HUES48 (cell line): ENCODE data around the gene ADAMTS14.
"Not testable (repeated sequence)": the region's sequence is repeated elsewhere in the genome, so short reads cannot be mapped to it uniquely, and the experiment has no call there.

Source experiments
- H3K27ac ChIP-seq: one replicate; pipeline ENCODE4 v1.7.0; 2013; ENCODE audit warnings: low read depth, low read length, inconsistent platforms
- H3K27me3 ChIP-seq: 2 replicates; pipeline ENCODE4 v1.6.1; 2013; ENCODE audit warnings: mild to moderate bottlenecking, low read length; ENCODE audit not compliant: control insufficient read depth, insufficient read depth
- H3K36me3 ChIP-seq: 2 replicates; pipeline ENCODE4 v1.6.1; 2013; ENCODE audit warnings: low read length; ENCODE audit not compliant: control insufficient read depth, insufficient read depth
- H3K4me1 ChIP-seq: 2 replicates; pipeline ENCODE4 v1.6.1; 2013; ENCODE audit warnings: mild to moderate bottlenecking, low read length; ENCODE audit not compliant: control insufficient read depth, insufficient read depth
- H3K4me3 ChIP-seq: 2 replicates; pipeline ENCODE4 v1.5.1; 2013; ENCODE audit warnings: mild to moderate bottlenecking, low read depth, low read length
- H3K9ac ChIP-seq: 2 replicates; pipeline ENCODE4 v1.6.1; 2013; ENCODE audit warnings: mild to moderate bottlenecking, low read depth, low read length, moderate library complexity
- H3K9me3 ChIP-seq: 2 replicates; pipeline ENCODE4 v1.6.1; 2013; ENCODE audit warnings: low read length; ENCODE audit not compliant: control insufficient read depth, insufficient read depth

Gene ADAMTS14, protein sequence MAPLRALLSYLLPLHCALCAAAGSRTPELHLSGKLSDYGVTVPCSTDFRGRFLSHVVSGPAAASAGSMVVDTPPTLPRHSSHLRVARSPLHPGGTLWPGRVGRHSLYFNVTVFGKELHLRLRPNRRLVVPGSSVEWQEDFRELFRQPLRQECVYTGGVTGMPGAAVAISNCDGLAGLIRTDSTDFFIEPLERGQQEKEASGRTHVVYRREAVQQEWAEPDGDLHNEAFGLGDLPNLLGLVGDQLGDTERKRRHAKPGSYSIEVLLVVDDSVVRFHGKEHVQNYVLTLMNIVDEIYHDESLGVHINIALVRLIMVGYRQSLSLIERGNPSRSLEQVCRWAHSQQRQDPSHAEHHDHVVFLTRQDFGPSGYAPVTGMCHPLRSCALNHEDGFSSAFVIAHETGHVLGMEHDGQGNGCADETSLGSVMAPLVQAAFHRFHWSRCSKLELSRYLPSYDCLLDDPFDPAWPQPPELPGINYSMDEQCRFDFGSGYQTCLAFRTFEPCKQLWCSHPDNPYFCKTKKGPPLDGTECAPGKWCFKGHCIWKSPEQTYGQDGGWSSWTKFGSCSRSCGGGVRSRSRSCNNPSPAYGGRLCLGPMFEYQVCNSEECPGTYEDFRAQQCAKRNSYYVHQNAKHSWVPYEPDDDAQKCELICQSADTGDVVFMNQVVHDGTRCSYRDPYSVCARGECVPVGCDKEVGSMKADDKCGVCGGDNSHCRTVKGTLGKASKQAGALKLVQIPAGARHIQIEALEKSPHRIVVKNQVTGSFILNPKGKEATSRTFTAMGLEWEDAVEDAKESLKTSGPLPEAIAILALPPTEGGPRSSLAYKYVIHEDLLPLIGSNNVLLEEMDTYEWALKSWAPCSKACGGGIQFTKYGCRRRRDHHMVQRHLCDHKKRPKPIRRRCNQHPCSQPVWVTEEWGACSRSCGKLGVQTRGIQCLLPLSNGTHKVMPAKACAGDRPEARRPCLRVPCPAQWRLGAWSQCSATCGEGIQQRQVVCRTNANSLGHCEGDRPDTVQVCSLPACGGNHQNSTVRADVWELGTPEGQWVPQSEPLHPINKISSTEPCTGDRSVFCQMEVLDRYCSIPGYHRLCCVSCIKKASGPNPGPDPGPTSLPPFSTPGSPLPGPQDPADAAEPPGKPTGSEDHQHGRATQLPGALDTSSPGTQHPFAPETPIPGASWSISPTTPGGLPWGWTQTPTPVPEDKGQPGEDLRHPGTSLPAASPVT

DNA sequence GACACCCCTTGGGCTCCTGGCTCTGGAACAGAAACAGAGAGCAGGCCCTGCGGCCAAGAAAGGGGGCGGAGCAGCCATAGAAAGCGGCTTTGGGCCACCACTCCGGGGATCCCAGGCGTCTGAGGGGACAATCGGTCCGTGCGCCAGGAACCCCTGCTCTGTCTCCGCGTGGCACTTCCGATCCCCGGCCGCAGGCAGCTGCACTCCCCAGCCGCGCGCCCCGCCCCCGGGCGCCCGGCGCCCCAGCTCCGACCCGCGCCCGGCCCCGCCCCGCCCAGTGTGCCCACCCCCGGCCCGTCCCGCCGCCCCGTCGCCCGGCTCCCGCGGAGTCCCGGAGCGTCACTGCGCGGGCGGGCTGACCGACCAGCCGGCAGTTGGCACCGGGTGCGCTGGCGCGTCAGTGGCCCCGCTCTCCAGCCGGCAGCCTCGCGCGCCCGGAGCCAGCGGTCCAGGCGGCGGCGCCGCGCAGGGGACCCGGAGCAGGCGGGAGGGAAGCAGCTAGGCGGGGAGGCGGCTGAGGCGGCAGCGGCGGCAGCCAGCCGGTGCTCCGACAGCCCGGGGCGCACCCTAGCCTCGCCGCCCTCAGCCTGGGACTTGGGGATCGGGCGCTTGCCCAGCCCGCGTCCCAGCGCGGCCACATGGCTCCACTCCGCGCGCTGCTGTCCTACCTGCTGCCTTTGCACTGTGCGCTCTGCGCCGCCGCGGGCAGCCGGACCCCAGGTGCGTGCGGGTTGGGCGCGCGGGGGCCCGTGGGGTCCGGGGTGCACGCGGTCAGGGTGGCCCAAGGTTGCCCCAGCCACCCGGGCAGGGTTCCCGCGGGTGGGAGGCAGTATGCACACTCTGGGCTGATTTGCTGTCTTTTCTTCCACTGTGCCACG is at the start of gene ADAMTS14:
TSS of gene ADAMTS14 (plus strand) at position 342 of the 878 bp plus-strand sequence. CDS start at position 639, 297 bp downstream.
- Histone ChIP-seq H3K4me3 (peak within 1 kb of the TSS; percentile 56), H3K4me1 (peaks cover 8% of the 10 kb centered on the region; the same call in 1 of the 2 replicates), H3K27ac (no peak within 1 kb of the TSS), H3K27me3 (peaks cover 29% of the 10 kb centered on the region), H3K9ac (0 out of 2 replicates have a peak within 1 kb of the TSS, but pooled peaks have one; percentile 11), H3K36me3 (no peaks in the 10 kb centered on the region), H3K9me3 (peaks cover 10% of the 10 kb centered on the region; the same call in 1 of the 2 replicates)

DNA sequence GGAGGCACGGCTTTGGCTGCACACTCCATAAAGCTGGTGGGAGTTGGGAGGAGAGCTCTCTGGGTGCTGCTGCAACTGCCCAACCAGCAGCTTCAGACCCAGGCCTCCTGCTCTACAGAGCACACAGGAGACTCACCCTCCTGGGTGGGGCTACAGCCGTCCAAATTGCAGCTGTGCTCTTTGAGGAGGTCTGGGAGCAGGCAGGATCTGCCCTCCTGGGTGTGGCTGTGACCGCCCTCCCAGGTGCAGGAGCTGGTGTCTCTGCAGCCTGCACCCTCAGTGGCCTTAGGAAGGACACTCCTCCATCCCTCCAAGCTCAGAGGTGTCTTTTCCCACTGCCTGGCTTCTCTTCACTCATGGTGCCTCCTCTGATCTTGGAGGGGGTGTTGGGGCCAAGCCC is 49.8 kb upstream of the ADAMTS14 start:
- no peak overlapping the region for H3K4me3 ChIP-seq
- H3K36me3 ChIP-seq: no peaks in the 10 kb centered on the region
- peaks cover 32% of the 10 kb centered on the region for H3K4me1 ChIP-seq
- H3K9ac ChIP-seq: no peak overlapping the region
- no peak overlapping the region for H3K27ac ChIP-seq
- H3K9me3 ChIP-seq: peaks cover 36% of the 10 kb centered on the region
- H3K27me3 ChIP-seq: no peaks in the 10 kb centered on the region

DNA sequence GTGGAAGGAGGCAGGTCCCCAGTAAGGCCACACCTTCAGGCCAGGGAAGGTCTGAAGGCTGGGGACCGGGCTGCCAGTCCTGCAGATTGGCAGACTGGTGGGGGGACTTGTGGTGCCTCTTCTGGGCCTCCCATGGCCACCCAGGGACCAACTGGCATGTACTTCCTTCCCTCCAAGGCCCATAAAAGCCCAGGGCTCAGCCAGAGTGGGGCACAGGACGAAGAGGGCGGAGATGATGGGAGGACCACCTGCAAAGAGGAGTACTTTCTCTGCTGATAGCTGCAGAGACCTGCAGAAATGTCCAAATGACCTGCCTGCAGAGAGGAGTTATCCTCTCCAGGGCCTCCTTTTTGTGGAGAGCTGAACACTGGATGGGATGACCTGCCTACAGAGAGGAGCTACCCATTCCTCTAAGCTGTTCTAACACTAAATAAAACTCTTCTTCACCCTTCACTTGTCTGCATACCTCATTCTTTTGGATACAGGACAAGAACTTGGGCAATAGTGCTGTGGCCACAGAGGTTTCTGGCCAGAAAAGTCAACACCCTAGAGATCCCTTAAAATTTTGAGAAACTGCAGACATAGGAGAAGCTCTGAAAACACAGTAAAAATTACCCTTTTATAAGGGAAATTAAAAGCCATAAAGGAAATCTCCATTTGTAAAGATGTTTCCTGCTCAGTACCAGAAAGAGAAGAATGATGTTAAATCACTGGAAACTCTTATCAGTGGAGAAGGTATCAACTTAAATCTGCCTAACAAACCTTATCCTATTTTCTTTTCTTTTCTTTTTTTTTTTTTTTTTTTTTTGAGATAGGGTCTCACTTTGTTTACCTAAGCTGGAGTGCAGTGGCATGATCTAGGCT is 49.1 kb upstream of the ADAMTS14 start:
- H3K9me3 ChIP-seq: peaks cover 43% of the 10 kb centered on the region

DNA sequence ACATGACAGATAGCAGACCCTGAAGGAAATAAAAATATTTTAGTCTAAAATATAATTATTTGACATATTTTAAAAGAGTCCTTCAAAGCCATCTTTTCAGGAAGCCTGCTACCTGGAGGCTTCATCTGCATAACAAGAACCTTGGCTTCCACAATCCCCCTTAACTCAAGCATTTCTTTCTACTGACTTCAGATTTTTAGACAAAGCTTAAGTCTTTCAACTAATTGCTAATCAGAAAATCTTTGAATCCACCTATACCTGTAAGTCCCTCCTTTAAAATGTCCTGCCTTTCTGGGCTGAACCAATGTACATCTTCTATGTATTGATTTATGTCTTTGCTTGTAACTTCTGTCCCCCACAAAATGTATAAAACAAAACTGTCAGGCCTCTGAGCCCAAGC is 46.2 kb upstream of the ADAMTS14 start:
- Histone ChIP-seq H3K4me3 (no peak overlapping the region), H3K9ac (peak overlapping the region; percentile 49; the same call in 1 of the 2 replicates), H3K4me1 (peaks cover 32% of the 10 kb centered on the region), H3K27ac (peak overlapping the region; percentile 86), H3K27me3 (no peaks in the 10 kb centered on the region), H3K36me3 (no peaks in the 10 kb centered on the region), H3K9me3 (peaks cover 36% of the 10 kb centered on the region)

More for the DNA sequence above, 49.1 kb upstream of the ADAMTS14 start:
- H3K27ac ChIP-seq: peak overlapping the region; percentile 84
- H3K9ac ChIP-seq: no peak overlapping the region
- no peaks in the 10 kb centered on the region for H3K36me3 ChIP-seq
- peaks cover 32% of the 10 kb centered on the region for H3K4me1 ChIP-seq
- no peak overlapping the region for H3K4me3 ChIP-seq
- H3K27me3 ChIP-seq: no peaks in the 10 kb centered on the region

DNA sequence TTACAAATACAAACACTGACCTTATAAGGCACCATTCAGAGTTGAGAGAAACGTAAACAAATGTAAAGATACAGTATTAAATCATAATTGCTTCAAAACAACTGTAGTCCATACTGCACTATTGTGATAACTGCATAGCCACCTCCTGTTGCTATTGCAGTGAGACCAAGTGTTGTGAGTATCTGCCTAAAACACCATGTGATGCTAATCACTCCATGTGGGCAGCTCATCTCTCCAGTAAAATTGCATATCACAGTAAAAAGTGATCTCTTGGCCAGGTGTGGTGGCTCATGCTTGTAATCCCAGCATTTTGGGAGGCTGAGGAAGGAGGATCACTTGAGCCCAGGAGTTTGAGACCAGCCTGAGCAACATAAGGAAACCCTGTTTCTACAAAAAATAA is 43.0 kb upstream of the ADAMTS14 start:
- peaks cover 19% of the 10 kb centered on the region for H3K4me1 ChIP-seq
- H3K36me3 ChIP-seq: no peaks in the 10 kb centered on the region
- H3K9ac ChIP-seq: no peak overlapping the region
- no peaks in the 10 kb centered on the region for H3K27me3 ChIP-seq
- H3K4me3 ChIP-seq: no peak overlapping the region
- no peak overlapping the region for H3K27ac ChIP-seq
- H3K9me3 ChIP-seq: peaks cover 20% of the 10 kb centered on the region

DNA sequence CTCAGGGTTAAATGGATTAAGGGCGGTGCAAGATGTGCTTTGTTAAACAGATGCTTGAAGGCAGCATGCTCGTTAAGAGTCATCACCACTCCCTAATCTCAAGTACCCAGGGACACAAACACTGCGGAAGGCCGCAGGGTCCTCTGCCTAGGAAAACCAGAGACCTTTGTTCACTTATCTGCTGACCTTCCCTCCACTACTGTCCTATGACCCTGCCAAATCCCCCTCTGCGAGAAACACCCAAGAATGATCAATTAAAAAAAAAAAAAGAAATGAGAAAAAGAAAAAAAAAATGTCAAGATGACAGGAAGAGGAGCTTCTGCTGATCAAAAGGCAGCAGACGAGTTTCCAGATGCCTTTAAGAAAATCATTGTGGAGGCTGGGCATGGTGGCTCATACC is 40.6 kb upstream of the ADAMTS14 start:
- H3K4me1 ChIP-seq, H3K4me3 ChIP-seq, H3K9ac ChIP-seq, H3K36me3 ChIP-seq, H3K27ac ChIP-seq, H3K27me3 ChIP-seq: not testable (repeated sequence)
- H3K9me3 ChIP-seq: peaks cover 20% of the 10 kb centered on the region

DNA sequence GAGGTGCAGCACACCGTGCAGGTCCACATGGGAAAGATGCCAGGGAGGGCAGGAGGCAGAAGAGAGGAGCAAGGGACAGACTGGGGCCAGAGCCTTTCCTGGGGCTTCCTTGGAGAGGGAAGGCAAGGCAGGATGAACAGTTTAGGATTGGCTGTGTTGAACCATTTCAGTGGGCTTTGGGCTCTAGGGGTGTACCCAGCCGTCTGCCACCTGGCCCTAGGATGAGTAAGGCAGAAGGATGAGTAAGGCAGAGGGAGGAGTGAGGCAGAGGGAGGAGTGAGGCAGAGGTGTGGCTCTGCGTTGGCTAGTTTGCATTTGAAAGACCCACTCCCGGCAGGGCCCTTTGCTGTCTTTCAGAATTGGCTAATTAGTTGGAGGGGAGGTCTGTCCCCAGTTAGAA is 38.3 kb upstream of the ADAMTS14 start:
- Histone ChIP-seq H3K4me1 (no peaks in the 10 kb centered on the region), H3K9me3 (peaks cover 5% of the 10 kb centered on the region; the same call in 1 of the 2 replicates), H3K4me3 (no peak overlapping the region), H3K36me3 (no peaks in the 10 kb centered on the region), H3K9ac (no peak overlapping the region), H3K27ac (no peak overlapping the region), H3K27me3 (no peaks in the 10 kb centered on the region)

DNA sequence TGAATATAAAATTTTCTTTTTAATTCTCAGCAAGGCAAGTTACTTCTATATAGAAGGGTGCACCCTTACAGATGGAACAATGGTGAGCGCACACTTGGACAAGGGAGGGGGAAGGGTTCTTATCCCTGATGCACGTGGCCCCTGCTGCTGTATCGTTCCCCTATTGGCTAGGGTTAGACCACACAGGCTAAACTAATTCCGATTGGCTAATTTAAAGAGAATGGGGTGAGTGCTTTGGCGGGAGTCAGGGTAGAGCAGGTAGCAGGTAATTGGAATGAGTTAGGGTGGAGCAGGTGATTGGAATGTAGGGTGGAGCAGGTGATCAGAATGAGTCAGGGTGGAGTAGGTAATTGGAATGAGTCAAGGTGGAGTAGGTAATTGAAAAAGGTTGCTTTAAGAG is 37.8 kb upstream of the ADAMTS14 start:
- H3K4me3 ChIP-seq, H3K9me3 ChIP-seq, H3K9ac ChIP-seq, H3K4me1 ChIP-seq, H3K36me3 ChIP-seq, H3K27ac ChIP-seq, H3K27me3 ChIP-seq: not testable (repeated sequence)

DNA sequence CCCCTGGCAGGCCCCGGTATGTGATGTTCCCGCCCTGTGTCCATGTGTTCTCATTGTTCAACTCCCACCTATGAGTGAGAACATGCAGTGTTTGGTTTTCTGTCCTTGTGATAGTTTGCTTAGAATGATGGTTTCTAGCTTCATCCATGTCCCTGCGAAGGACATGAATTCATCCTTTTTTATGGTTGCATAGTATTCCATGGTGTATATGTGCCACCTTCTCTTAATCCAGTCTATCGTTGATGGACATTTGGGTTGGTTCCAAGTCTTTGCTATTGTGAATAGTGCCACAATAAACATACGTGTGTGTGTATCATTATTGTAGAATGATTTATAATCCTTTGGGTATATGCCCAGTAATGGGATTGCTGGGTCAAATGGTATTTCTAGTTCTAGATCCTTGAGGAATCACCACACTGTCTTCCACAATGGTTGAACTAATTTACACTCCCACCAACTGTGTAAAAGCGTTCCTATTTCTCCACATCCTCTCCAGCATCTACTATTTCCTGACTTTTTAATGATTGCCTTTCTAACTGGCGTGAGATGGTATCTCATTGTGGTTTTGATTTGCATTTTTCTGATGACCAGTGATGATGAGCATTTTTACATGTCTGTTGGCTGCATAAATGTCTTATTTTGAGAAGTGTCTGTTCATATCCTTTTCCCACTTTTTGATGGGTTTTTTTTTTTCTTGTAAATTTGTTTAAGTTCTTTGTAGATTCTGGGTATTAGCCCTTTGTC is 32.5 kb upstream of the ADAMTS14 start:
- H3K9ac ChIP-seq, H3K9me3 ChIP-seq, H3K27me3 ChIP-seq, H3K4me1 ChIP-seq, H3K27ac ChIP-seq, H3K36me3 ChIP-seq, H3K4me3 ChIP-seq: not testable (repeated sequence)
